Gastroesophageal sphincter (tissue), 4 donors: ENCODE data around the gene PAM. TPM values are rescaled to one million over a fixed set of nuclear protein-coding genes. Genes with fewer than 3 reads are reported as not detected.
"Not testable (repeated sequence)": the region's sequence is repeated elsewhere in the genome, so short reads cannot be mapped to it uniquely, and the experiment has no call there.

Source experiments
- ATAC-seq: fragments of 150-250 bp; one replicate; pipeline ENCODE4 v1.9.1; 2016; ENCODE audit warnings: mild to moderate bottlenecking, moderate library complexity
- H3K27ac ChIP-seq, 4 donors: fragments of 200-600 bp; sonication (generic) in 3 of 4; 1 replicate in 3 of 4; 2 replicates in 1 of 4; pipeline ENCODE4 v1.5.1; 2016 to 2019
- H3K27me3 ChIP-seq: fragments of 200-600 bp; sonication (generic); one replicate; pipeline ENCODE4 v1.5.1; 2019
- H3K36me3 ChIP-seq, 2 donors: fragments of 200-600 bp; sonication (generic); one replicate each; pipeline ENCODE4 v1.5.1; 2019; ENCODE audit warnings: control low read depth in 1 of 2
- H3K4me1 ChIP-seq, 3 donors: fragments of 200-600 bp; sonication (generic); 1 replicate in 2 of 3; 2 replicates in 1 of 3; pipeline ENCODE4 v1.5.1; 2016 to 2019; ENCODE audit warnings: control low read depth in 2 of 3
- H3K4me3 ChIP-seq, 2 donors: fragments of 200-600 bp; sonication (generic); one replicate each; pipeline ENCODE4 v1.5.1; 2019; ENCODE audit warnings: mild to moderate bottlenecking in 1 of 2, moderate library complexity in 1 of 2
- H3K9me3 ChIP-seq, 3 donors: fragments of 200-600 bp; sonication (generic); one replicate each; pipeline ENCODE4 v1.5.1; 2017 to 2019; ENCODE audit warnings: control low read depth in 2 of 3
- EP300 ChIP-seq: sonication (generic); formaldehyde crosslinking; IDR thresholded peaks from one replicate; pipeline ENCODE4 v1.6.1; 2017; ENCODE audit warnings: antibody characterized with exemption, mild to moderate bottlenecking
- POLR2A ChIP-seq, 2 donors: fragments of 450-650 bp; IDR thresholded peaks; one replicate each; pipeline ENCODE4 v1.6.1; 2017; ENCODE audit warnings: antibody characterized with exemption in 2 of 2, mild to moderate bottlenecking in 2 of 2, moderate library complexity in 1 of 2
- POLR2AphosphoS5 ChIP-seq: sonication (generic); formaldehyde crosslinking; IDR thresholded peaks from one replicate; pipeline ENCODE4 v1.6.1; 2017; ENCODE audit warnings: antibody characterized with exemption
- WGBS, 2 donors: methylation state at CpG; one replicate each; pipeline ENCODE4 v1.1.5; 2018; ENCODE audit warnings: low coverage in 1 of 2; 5-methylcytosine and 5-hydroxymethylcytosine counted together
- total RNA-seq, 4 donors: library from RNA; depleted of rRNA; stranded (reverse); fragments of >200 nt; gene quantifications; one replicate each; pipeline ENCODE4 v1.1.0, GENCODE V29; 2016
- TF ChIP-seq, protein P1 (sequence below), 4 experiments: fragments of 200-600 bp in 2 of 4; fragments of 450-650 bp in 2 of 4; sonication (generic) in 1 of 4; IDR thresholded peaks; one replicate each; pipeline ENCODE4 v1.5.1; 2017 to 2019; ENCODE audit warnings: antibody characterized with exemption in 4 of 4, mild to moderate bottlenecking in 2 of 4, moderate library complexity in 2 of 4

The PAM gene
- total RNA-seq, 4 donors from 2014 or later = 247 to 404 (median 311) TPM

GRCh38 chr5:103066326-103066725 is 311.2 kb downstream of the PAM start:
- no peak overlapping the region for H3K4me3 ChIP-seq
- H3K36me3 ChIP-seq = no peaks in the 10 kb centered on the region
- H3K9me3 ChIP-seq = no peaks in the 10 kb centered on the region
- 26 to 29% methylated on average over 1 of the region's 1 CpG for WGBS, 2 donors
- TF ChIP-seq, protein P1, sequence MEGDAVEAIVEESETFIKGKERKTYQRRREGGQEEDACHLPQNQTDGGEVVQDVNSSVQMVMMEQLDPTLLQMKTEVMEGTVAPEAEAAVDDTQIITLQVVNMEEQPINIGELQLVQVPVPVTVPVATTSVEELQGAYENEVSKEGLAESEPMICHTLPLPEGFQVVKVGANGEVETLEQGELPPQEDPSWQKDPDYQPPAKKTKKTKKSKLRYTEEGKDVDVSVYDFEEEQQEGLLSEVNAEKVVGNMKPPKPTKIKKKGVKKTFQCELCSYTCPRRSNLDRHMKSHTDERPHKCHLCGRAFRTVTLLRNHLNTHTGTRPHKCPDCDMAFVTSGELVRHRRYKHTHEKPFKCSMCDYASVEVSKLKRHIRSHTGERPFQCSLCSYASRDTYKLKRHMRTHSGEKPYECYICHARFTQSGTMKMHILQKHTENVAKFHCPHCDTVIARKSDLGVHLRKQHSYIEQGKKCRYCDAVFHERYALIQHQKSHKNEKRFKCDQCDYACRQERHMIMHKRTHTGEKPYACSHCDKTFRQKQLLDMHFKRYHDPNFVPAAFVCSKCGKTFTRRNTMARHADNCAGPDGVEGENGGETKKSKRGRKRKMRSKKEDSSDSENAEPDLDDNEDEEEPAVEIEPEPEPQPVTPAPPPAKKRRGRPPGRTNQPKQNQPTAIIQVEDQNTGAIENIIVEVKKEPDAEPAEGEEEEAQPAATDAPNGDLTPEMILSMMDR (IDR thresholded peaks at IDR 0.05) = no peak
- TF ChIP-seq EP300 (no peak), POLR2A (IDR thresholded peaks at IDR 0.05) (no peak), POLR2AphosphoS5 (no peak)
- ATAC-seq = no peak
- H3K27me3 ChIP-seq = no peaks in the 10 kb centered on the region
- H3K27ac ChIP-seq = no peak overlapping the region
- no peaks in the 10 kb centered on the region for H3K4me1 ChIP-seq

DNA sequence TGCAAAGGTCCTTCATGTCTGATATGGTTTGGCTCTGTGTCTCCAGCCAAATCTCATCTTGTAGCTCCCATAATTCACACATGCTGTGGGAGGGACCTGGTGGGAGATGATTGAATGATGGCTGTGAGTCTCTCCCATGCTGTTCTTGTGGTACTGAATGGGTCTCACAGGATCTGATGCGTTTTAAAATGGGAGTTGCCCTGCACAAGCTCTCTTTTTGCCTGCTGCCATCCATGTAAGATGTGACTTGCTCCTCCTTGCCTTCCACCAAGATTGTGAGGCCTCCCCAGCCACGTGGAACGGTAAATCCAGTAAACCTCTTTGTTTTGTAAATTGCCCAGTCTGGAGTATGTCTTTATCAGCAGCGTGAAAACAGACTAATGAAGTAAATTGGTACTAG is 318.4 kb downstream of the PAM start:
- not testable (repeated sequence) for H3K36me3 ChIP-seq, H3K4me1 ChIP-seq, ATAC-seq, H3K27me3 ChIP-seq, H3K4me3 ChIP-seq, H3K27ac ChIP-seq
- H3K9me3 ChIP-seq = peaks cover 0 to 65% (median 0%) of the 10 kb centered on the region in 3 donors
- WGBS, 2 donors = 80% methylated on average over 4 of the region's 4 CpGs; no CpG with 5 or more reads in 1 of the 2 donors

DNA sequence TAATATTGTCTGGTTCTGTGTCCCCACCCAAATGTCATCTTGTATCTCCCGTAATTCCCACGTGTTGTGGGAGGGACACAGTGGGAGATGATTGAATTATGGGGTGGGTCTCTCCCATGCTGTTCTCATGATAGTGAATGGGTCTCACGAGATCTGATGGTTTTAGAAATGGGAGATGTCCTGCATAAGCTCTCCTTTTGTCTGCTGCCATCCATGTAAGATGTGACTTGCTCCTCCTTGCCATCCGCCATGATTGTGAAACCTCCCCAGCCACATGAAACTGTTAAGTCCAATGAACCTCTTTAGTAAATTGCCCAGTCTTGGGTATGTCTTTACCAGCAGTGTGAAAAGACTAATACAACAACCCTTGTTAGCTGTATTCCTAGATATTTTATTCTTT is 320.3 kb downstream of the PAM start:
- H3K36me3 ChIP-seq = no peaks in the 10 kb centered on the region
- no peak for ATAC-seq
- TF ChIP-seq EP300 (no peak), POLR2AphosphoS5 (no peak), POLR2A (IDR thresholded peaks at IDR 0.05) (no peak)
- TF ChIP-seq, protein P1 (IDR thresholded peaks at IDR 0.05) = no peak
- no peaks in the 10 kb centered on the region for H3K4me1 ChIP-seq
- H3K4me3 ChIP-seq = no peak overlapping the region
- H3K9me3 ChIP-seq = peaks cover 0 to 83% (median 0%) of the 10 kb centered on the region in 3 donors
- WGBS, 2 donors = 80 to 100% methylated on average over 2 to 4 of the region's 4 CpGs
- H3K27me3 ChIP-seq = no peaks in the 10 kb centered on the region
- H3K27ac ChIP-seq = no peak overlapping the region
